Measurements from ENCODE around the gene CLMN. TPM values are rescaled to one million over a fixed set of nuclear protein-coding genes. Genes with fewer than 3 reads are reported as not detected.

Gene CLMN
- total and polyA plus RNA-seq, 2 donors (not counting 3 experiments of a cell fraction or from before 2014, with no cell fraction given) = 0.72 to 9.6 TPM

DNA sequence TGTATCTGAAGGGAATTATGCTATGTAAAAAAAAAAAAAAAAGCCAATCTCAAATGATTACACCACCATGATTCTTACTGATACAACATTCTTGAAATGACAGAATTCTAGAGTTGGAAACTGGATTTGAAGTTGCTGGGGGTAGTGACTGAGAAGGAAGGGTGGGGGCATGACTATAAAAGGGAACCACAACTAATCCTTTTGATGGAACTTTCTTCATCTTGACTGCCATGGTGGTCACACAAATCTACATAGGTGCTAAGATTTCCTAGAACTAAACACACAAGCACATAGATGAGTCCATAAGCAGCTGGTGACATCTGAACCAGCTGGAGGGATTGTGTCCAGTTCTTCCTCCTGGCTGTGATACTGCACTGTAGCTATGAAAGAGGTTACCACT, 51.4 kb downstream of the CLMN start:
- POLR2A ChIA-PET = no interaction called here
- dilution Hi-C loops (cut with MboI; ENCODE audit: extremely low pct_ligation_motif_present, low sequenced_read_pairs) (no loop called here), intact Hi-C loops (cut with micrococcal nuclease) (loop anchor here (5.0 to 10.0 kb wide), 2 partner anchors 96 to 266 kb away; partner anchors contain the start of gene GLRX5)
- H3K4me3 ChIP-seq (replicated peaks in 1 of 3; ENCODE audit: insufficient read depth in 1 of 3, low read depth in 1 of 3, low read length in 3 of 3) = no peak overlapping the region
- no peak overlapping the region for H3K27ac ChIP-seq (ENCODE audit: insufficient read depth, low read depth, low read length)
- no peaks in the 10 kb centered on the region for H3K27me3 ChIP-seq (ENCODE audit: control insufficient read depth in 2 of 2, insufficient read depth in 2 of 2, low read length in 2 of 2)
- H3K9me3 ChIP-seq (replicated peaks; ENCODE audit: control insufficient read depth, insufficient read depth, low read length) = no peaks in the 10 kb centered on the region
- H3K9me1 ChIP-seq (replicated peaks; ENCODE audit: control insufficient read depth, extremely low read depth, insufficient read depth, low read length) = no peaks in the 10 kb centered on the region
- H3K79me2 ChIP-seq (ENCODE audit: control insufficient read depth, insufficient read depth, low read length) = no peaks in the 10 kb centered on the region
- FAIRE-seq (no peak), DNase-seq (ENCODE audit: low read depth, low spot score) (no peak)
- H3K36me3 ChIP-seq (ENCODE audit: control insufficient read depth in 2 of 2, extremely low read depth in 1 of 2, insufficient read depth in 2 of 2, low read length in 2 of 2) = no peaks in the 10 kb centered on the region
- H3K4me1 ChIP-seq (ENCODE audit: control insufficient read depth, extremely low read depth, insufficient read depth, low read length) = peaks cover 16% of the 10 kb centered on the region
- H2AFZ ChIP-seq (ENCODE audit: low read depth, low read length) = no peak overlapping the region
- TF ChIP-seq JUN (IDR thresholded peaks at IDR 0.05; ENCODE audit: borderline replicate concordance, insufficient read depth, insufficient read length, low read depth) = no peak
- no peak for TF ChIP-seq FOS (IDR thresholded peaks at IDR 0.05; ENCODE audit: borderline replicate concordance, insufficient read depth, low read length)
- no peak for TF ChIP-seq GATA2 (IDR thresholded peaks at IDR 0.05; ENCODE audit: insufficient read depth, insufficient read length, low read depth, low read length)
- no peak for TF ChIP-seq POLR2A (IDR thresholded peaks at IDR 0.05; ENCODE audit: low read depth, low read length)
- H3K9ac ChIP-seq (replicated peaks; ENCODE audit: extremely low read depth, insufficient read depth, low read length) = no peak overlapping the region
- BruUV-seq (replicated peaks) = no TSS peak
- H3K4me2 ChIP-seq (ENCODE audit: insufficient read depth, low read length) = no peak overlapping the region
- H4K20me1 ChIP-seq (replicated peaks; ENCODE audit: control insufficient read depth, extremely low read depth, insufficient read depth, low read length) = no peaks in the 10 kb centered on the region
- CTCF ChIA-PET = interaction anchor here (0.7 kb wide), 1 partner anchor 74 kb away, joined by 3 read pairs; no protein-coding TSS in a partner anchor

GRCh38 chr14:95267306-95267705, 52.4 kb downstream of the CLMN start:
- no peak for DNase-seq (ENCODE audit: low read depth, low spot score)
- Histone ChIP-seq H3K36me3 (ENCODE audit: control insufficient read depth in 2 of 2, extremely low read depth in 1 of 2, insufficient read depth in 2 of 2, low read length in 2 of 2) (no peaks in the 10 kb centered on the region), H3K79me2 (ENCODE audit: control insufficient read depth, insufficient read depth, low read length) (no peaks in the 10 kb centered on the region), H3K4me2 (ENCODE audit: insufficient read depth, low read length) (no peak overlapping the region), H3K9ac (replicated peaks; ENCODE audit: extremely low read depth, insufficient read depth, low read length) (no peak overlapping the region), H3K27me3 (ENCODE audit: control insufficient read depth in 2 of 2, insufficient read depth in 2 of 2, low read length in 2 of 2) (no peaks in the 10 kb centered on the region), H3K9me1 (replicated peaks; ENCODE audit: control insufficient read depth, extremely low read depth, insufficient read depth, low read length) (no peaks in the 10 kb centered on the region), H4K20me1 (replicated peaks; ENCODE audit: control insufficient read depth, extremely low read depth, insufficient read depth, low read length) (no peaks in the 10 kb centered on the region), H3K4me1 (ENCODE audit: control insufficient read depth, extremely low read depth, insufficient read depth, low read length) (peaks cover 16% of the 10 kb centered on the region), H3K4me3 (replicated peaks in 1 of 3; ENCODE audit: insufficient read depth in 1 of 3, low read depth in 1 of 3, low read length in 3 of 3) (no peak overlapping the region), H3K9me3 (replicated peaks; ENCODE audit: control insufficient read depth, insufficient read depth, low read length) (no peaks in the 10 kb centered on the region), H3K27ac (ENCODE audit: insufficient read depth, low read depth, low read length) (no peak overlapping the region), H2AFZ (ENCODE audit: low read depth, low read length) (no peak overlapping the region)
- ChIA-PET CTCF (interaction anchor here (2.3 kb wide), 1 partner anchor 18 kb away, joined by 7 read pairs; no protein-coding TSS in a partner anchor), POLR2A (no interaction called here)
- TF ChIP-seq JUN (IDR thresholded peaks at IDR 0.05; ENCODE audit: borderline replicate concordance, insufficient read depth, insufficient read length, low read depth) (no peak), CTCF (IDR thresholded peaks at IDR 0.05; ENCODE audit: extremely low read depth in 1 of 2, insufficient read depth in 1 of 2, low read depth in 1 of 2, low read length in 2 of 2) (no peak), MAX (IDR thresholded peaks at IDR 0.05; ENCODE audit: insufficient read depth, insufficient read length) (no peak), MYC (IDR thresholded peaks at IDR 0.05; ENCODE audit: low read depth, low read length) (no peak), EZH2 (IDR thresholded peaks at IDR 0.05; ENCODE audit: borderline replicate concordance, low read depth, low read length, severe bottlenecking) (no peak), FOS (IDR thresholded peaks at IDR 0.05; ENCODE audit: borderline replicate concordance, insufficient read depth, low read length) (no peak)
- dilution Hi-C loops (cut with MboI; ENCODE audit: extremely low pct_ligation_motif_present, low sequenced_read_pairs) (no loop called here), intact Hi-C loops (cut with micrococcal nuclease) (loop anchor here (5.0 to 10.0 kb wide), 2 partner anchors 95 to 267 kb away; partner anchors contain the start of gene GLRX5)
- BruUV-seq (replicated peaks) = no TSS peak
- no peak for FAIRE-seq
